H1 (cell line): ENCODE measurements around the gene INSM1. TPM values are rescaled to one million over a fixed set of nuclear protein-coding genes. Genes with fewer than 3 reads are reported as not detected.

ENCODE experiments used
- CTCF ChIA-PET: fragments of 300-600 bp; sonication (Branson Sonifier 250); formaldehyde crosslinking; loops from one replicate; lab custom pipeline; 2021; ENCODE audit not compliant: partially characterized antibody; lab: Charles Lee
- POLR2A ChIA-PET: fragments of 300-600 bp; sonication (Branson Sonifier 250); formaldehyde crosslinking; loops from one replicate; lab custom pipeline; 2021; ENCODE audit warnings: inconsistent platforms; ENCODE audit not compliant: partially characterized antibody; lab: Charles Lee
- DNase-seq, 2 experiments: peaks; one replicate each; pipeline versions ENCODE4 v3.0.0 to v3.0.0-alpha.2; 2010 to 2022; ENCODE audit warnings: low spot score in 2 of 2, low read depth in 1 of 2, mixed read lengths in 1 of 2
- FAIRE-seq: peaks from 2 replicates; lab custom pipeline; 2011; peaks lifted over from hg19 to GRCh38; lab: Jason Lieb, UNC
- H2AFZ ChIP-seq: 2 replicates; pipeline ENCODE4 v1.8.1; 2012; ENCODE audit warnings: low read length, inconsistent platforms
- H2AK5ac ChIP-seq: 2 replicates; pipeline ENCODE4 v1.6.1; 2013; ENCODE audit warnings: low read depth, low read length
- H2BK120ac ChIP-seq: replicated peaks from 2 replicates; pipeline ENCODE3; 2013; ENCODE audit warnings: low read depth, low read length, inconsistent platforms
- H2BK12ac ChIP-seq: 2 replicates; pipeline ENCODE4 v1.6.1; 2013; ENCODE audit warnings: low read depth, low read length
- H2BK15ac ChIP-seq: 2 replicates; pipeline ENCODE4 v1.6.1; 2013; ENCODE audit warnings: low read length
- H2BK20ac ChIP-seq: 2 replicates; pipeline ENCODE4 v1.6.1; 2013; ENCODE audit warnings: low read length
- H2BK5ac ChIP-seq: 2 replicates; pipeline ENCODE4 v1.6.1; 2013; ENCODE audit warnings: low read depth, low read length
- H3K14ac ChIP-seq: 2 replicates; pipeline ENCODE4 v1.6.1; 2013; ENCODE audit warnings: inconsistent platforms; ENCODE audit not compliant: insufficient read length
- H3K18ac ChIP-seq: 2 replicates; pipeline ENCODE4 v1.6.1; 2013; ENCODE audit warnings: low read length; ENCODE audit errors: extremely low read depth
- H3K23ac ChIP-seq: 2 replicates; pipeline ENCODE4 v1.6.1; 2013; ENCODE audit warnings: inconsistent platforms; ENCODE audit not compliant: insufficient read length
- H3K23me2 ChIP-seq: 2 replicates; pipeline ENCODE4 v1.6.1; 2013; ENCODE audit warnings: low read depth, low read length
- H3K27ac ChIP-seq: 2 replicates; pipeline ENCODE4 v1.6.1; 2011; ENCODE audit warnings: low read depth, low read length, inconsistent platforms
- H3K27me3 ChIP-seq, 4 experiments: replicated peaks in 1 of 4; 1 replicate in 1 of 4; 2 replicates in 3 of 4; pipeline versions ENCODE4 v1.6.1 to v1.8.1; 2011 to 2013; ENCODE audit warnings: low read length in 3 of 4, mild to moderate bottlenecking in 3 of 4, inconsistent platforms in 2 of 4, mixed read lengths in 2 of 4, moderate library complexity in 1 of 4; ENCODE audit not compliant: control insufficient read depth in 3 of 4, insufficient read depth in 3 of 4; ENCODE audit errors: extremely low read depth in 1 of 4
- H3K36me3 ChIP-seq, 4 experiments: 2 replicates each; pipeline versions ENCODE4 v1.6.1 to v1.8.1; 2011 to 2013; ENCODE audit warnings: mild to moderate bottlenecking in 4 of 4, low read length in 3 of 4, moderate library complexity in 2 of 4, control low read depth in 1 of 4, inconsistent platforms in 1 of 4; ENCODE audit not compliant: insufficient read depth in 4 of 4, control insufficient read depth in 2 of 4
- H3K4ac ChIP-seq: replicated peaks from 2 replicates; pipeline ENCODE3; 2013; ENCODE audit warnings: low read length, low read depth, mixed read lengths, inconsistent platforms; ENCODE audit not compliant: insufficient read length
- H3K4me1 ChIP-seq, 4 experiments: replicated peaks in 1 of 4; 1 replicate in 1 of 4; 2 replicates in 3 of 4; pipeline versions ENCODE4 v1.6.1 to v1.8.1; 2011 to 2013; ENCODE audit warnings: low read length in 3 of 4, inconsistent platforms in 2 of 4, mixed read lengths in 1 of 4; ENCODE audit not compliant: insufficient read depth in 4 of 4, control insufficient read depth in 3 of 4
- H3K4me2 ChIP-seq, 2 experiments: 2 replicates each; pipeline versions ENCODE4 v1.6.1 to v1.8.1; 2011 to 2013; ENCODE audit warnings: low read depth in 2 of 2, low read length in 2 of 2, control low read depth in 1 of 2, inconsistent platforms in 1 of 2, mild to moderate bottlenecking in 1 of 2; ENCODE audit not compliant: insufficient read depth in 1 of 2
- H3K4me3 ChIP-seq, 4 experiments: fragments of 200-600, 300-600 bp in 1 of 4; sonication (generic), shearing (Covaris generic), sonication (Bioruptor Twin) in 1 of 4; 2 replicates each; pipeline versions ENCODE4 v1.5.1 to v1.8.1; 2011 to 2016; ENCODE audit warnings: low read length in 4 of 4, low read depth in 3 of 4, control low read depth in 2 of 4, inconsistent platforms in 2 of 4, mild to moderate bottlenecking in 2 of 4, mixed read lengths in 1 of 4, moderate library complexity in 1 of 4; ENCODE audit not compliant: insufficient read depth in 2 of 4; ENCODE audit errors: extremely low read depth in 1 of 4
- H3K56ac ChIP-seq: replicated peaks from 2 replicates; pipeline ENCODE3; 2013; ENCODE audit warnings: low read depth, mild to moderate bottlenecking, mixed read lengths, low read length, inconsistent platforms; ENCODE audit not compliant: insufficient read length
- H3K79me1 ChIP-seq: 2 replicates; pipeline ENCODE4 v1.6.1; 2013; ENCODE audit warnings: low read depth, low read length, control low read depth
- H3K79me2 ChIP-seq, 2 experiments: 2 replicates each; pipeline versions ENCODE4 v1.6.1 to v1.8.1; 2012 to 2013; ENCODE audit warnings: low read length in 2 of 2, mild to moderate bottlenecking in 2 of 2, inconsistent platforms in 1 of 2; ENCODE audit not compliant: insufficient read depth in 2 of 2, control insufficient read depth in 1 of 2
- H3K9ac ChIP-seq, 4 experiments: replicated peaks in 1 of 4; 1 replicate in 1 of 4; 2 replicates in 3 of 4; pipeline versions ENCODE4 v1.6.1 to v1.8.1; 2011 to 2013; ENCODE audit warnings: low read depth in 3 of 4, low read length in 3 of 4, control low read depth in 2 of 4, mild to moderate bottlenecking in 2 of 4, moderate library complexity in 2 of 4, inconsistent platforms in 1 of 4; ENCODE audit errors: extremely low read depth in 1 of 4
- H3K9me3 ChIP-seq, 2 experiments: 2 replicates each; pipeline versions ENCODE4 v1.6.1 to v1.8.1; 2012 to 2013; ENCODE audit warnings: mild to moderate bottlenecking in 2 of 2, moderate library complexity in 2 of 2, control low read depth in 1 of 2, inconsistent platforms in 1 of 2, low read depth in 1 of 2, low read length in 1 of 2, mixed read lengths in 1 of 2; ENCODE audit not compliant: insufficient read depth in 2 of 2
- H4K20me1 ChIP-seq, 2 experiments: replicated peaks in 1 of 2; 2 replicates each; pipeline versions ENCODE3 to v1.8.1; 2011 to 2013; ENCODE audit warnings: inconsistent platforms in 2 of 2, low read length in 2 of 2, mild to moderate bottlenecking in 1 of 2; ENCODE audit not compliant: insufficient read depth in 2 of 2, control insufficient read depth in 1 of 2
- H4K5ac ChIP-seq: 2 replicates; pipeline ENCODE4 v1.6.1; 2013; ENCODE audit warnings: low read length, low read depth, mixed read lengths, inconsistent platforms; ENCODE audit not compliant: insufficient read length
- H4K8ac ChIP-seq: 2 replicates; pipeline ENCODE4 v1.8.0; 2013; ENCODE audit warnings: mild to moderate bottlenecking, moderate library complexity, low read length, inconsistent platforms; ENCODE audit not compliant: insufficient read depth; ENCODE audit errors: extremely low read depth
- H4K91ac ChIP-seq: replicated peaks from 2 replicates; pipeline ENCODE3; 2013; ENCODE audit warnings: low read length, mixed read lengths, inconsistent platforms; ENCODE audit not compliant: insufficient read length
- BCL11A ChIP-seq, 2 experiments: IDR thresholded peaks; one replicate each; pipeline ENCODE4 v1.6.1; 2011; ENCODE audit warnings: low read depth in 2 of 2, low read length in 2 of 2, mild to moderate bottlenecking in 2 of 2
- BRCA1 ChIP-seq: IDR thresholded peaks from 2 replicates; pipeline ENCODE4 v1.6.1; 2012; ENCODE audit warnings: low read depth, low read length, improper control_type of control experiment
- CBX8 ChIP-seq: fragments of 300-800, 300-1000 bp; sonication (generic); IDR thresholded peaks from 2 replicates; pipeline ENCODE4 v1.7.1; 2016; ENCODE audit warnings: low read depth, low read length, borderline replicate concordance
- CEBPB ChIP-seq: IDR thresholded peaks from 2 replicates; pipeline ENCODE4 v1.6.1; 2012; ENCODE audit warnings: low read depth, low read length
- CHD1 ChIP-seq: IDR thresholded peaks from 2 replicates; pipeline ENCODE4 v1.6.1; 2012; ENCODE audit warnings: low read depth, low read length, improper control_type of control experiment
- CHD2 ChIP-seq: IDR thresholded peaks from 2 replicates; pipeline ENCODE4 v1.6.1; 2012; ENCODE audit warnings: low read length, improper control_type of control experiment
- EGR1 ChIP-seq: IDR thresholded peaks from 2 replicates; pipeline ENCODE4 v1.6.1; 2011; ENCODE audit warnings: low read depth, low read length, borderline replicate concordance
- EZH2 ChIP-seq: fragments of 200-600 bp; sonication (generic); IDR thresholded peaks from 2 replicates; pipeline ENCODE4 v1.7.1; 2012; ENCODE audit warnings: low read depth, mild to moderate bottlenecking, moderate library complexity, low read length, inconsistent platforms; ENCODE audit not compliant: severe bottlenecking
- JUN ChIP-seq: IDR thresholded peaks from 2 replicates; pipeline ENCODE4 v1.6.1; 2011; ENCODE audit warnings: low read depth, mild to moderate bottlenecking, improper control_type of control experiment, low read length
- KDM4A ChIP-seq: IDR thresholded peaks from one replicate; pipeline ENCODE4 v1.7.1; 2012; ENCODE audit warnings: low read depth, mild to moderate bottlenecking, moderate library complexity, low read length, inconsistent platforms; ENCODE audit not compliant: severe bottlenecking
- MAX ChIP-seq: IDR thresholded peaks from 2 replicates; pipeline ENCODE4 v1.6.1; 2012; ENCODE audit warnings: inconsistent platforms
- RNF2 ChIP-seq: fragments of 200-900, 300-1000 bp; sonication (generic); IDR thresholded peaks from 2 replicates; pipeline ENCODE4 v1.7.1; 2016; ENCODE audit warnings: borderline replicate concordance, low read depth, mild to moderate bottlenecking, antibody characterized with exemption, low read length; ENCODE audit not compliant: poor library complexity, severe bottlenecking; ENCODE audit errors: missing control alignments
- SP4 ChIP-seq: IDR thresholded peaks from 2 replicates; pipeline ENCODE4 v1.6.1; 2012; ENCODE audit warnings: low read length, inconsistent platforms
- WGBS, 2 experiments: shearing (Covaris generic) in 1 of 2; methylation state at CpG; one replicate each; pipeline versions ENCODE4 v1.1.6 to v1.1.7; 2013 to 2015; ENCODE audit warnings: low lambda C conversion rate in 2 of 2, mixed read lengths in 2 of 2, inconsistent platforms in 1 of 2, low coverage in 1 of 2, missing lambda C conversion rate in 1 of 2; ENCODE audit not compliant: insufficient replicate concordance in 2 of 2, insufficient coverage in 1 of 2, insufficient read length in 1 of 2; ENCODE audit errors: extremely low coverage in 1 of 2, missing lambda C conversion rate in 1 of 2; 5-methylcytosine and 5-hydroxymethylcytosine counted together
- polyA plus RNA-seq, 7 experiments: library from polyadenylated mRNA; depleted of rRNA in 3 of 7; stranded (reverse) in 5 of 7; unstranded in 2 of 7; fragments of >200 nt in 5 of 7; fragments of 200-250 nt in 2 of 7; gene quantifications; 1 replicate in 5 of 7; 2 replicates in 1 of 7; 4 replicates in 1 of 7; pipeline versions ENCODE4 v1.2.1 to v1.2.3, GENCODE V29; 2011 to 2013; ENCODE audit warnings: missing spikeins in 2 of 7, mixed read lengths in 2 of 7
- total RNA-seq: library from RNA; stranded (reverse); fragmentation: NEBNext Ultra II Directional; extraction: Animal tissue kit (Norgen Biotek cat#: 25700); gene quantifications from 2 replicates; pipeline ENCODE4 v1.2.1, GENCODE V29; 2021
- TF ChIP-seq, protein P1 (sequence below): IDR thresholded peaks from 2 replicates; pipeline ENCODE4 v1.6.1; 2011; ENCODE audit warnings: low read depth, mild to moderate bottlenecking, low read length; ENCODE audit not compliant: insufficient read depth

Gene INSM1
- total and polyA plus RNA-seq, 2 of the 8 experiments (the other 6 are each of a cell fraction or from before 2014, with no cell fraction given) = 0.86 to 2.5 TPM

DNA sequence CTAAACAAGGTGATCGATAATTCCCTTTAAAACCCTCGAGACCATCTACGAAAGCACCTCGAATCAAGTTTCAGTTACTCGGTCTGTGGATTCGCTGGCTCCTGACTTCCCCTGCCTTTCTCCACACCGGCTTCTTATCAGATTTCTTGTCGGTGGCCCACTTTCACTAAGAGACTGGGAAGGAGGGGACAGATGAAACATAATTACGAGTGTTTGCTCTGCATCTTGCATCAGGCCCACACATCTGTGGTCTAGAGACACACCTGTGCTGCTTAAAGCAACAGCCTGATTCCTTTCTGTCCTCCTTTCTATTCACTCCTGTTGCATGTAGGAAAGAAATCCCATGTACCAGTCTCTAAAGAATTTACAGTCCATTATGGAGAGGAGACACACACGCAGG, 37.7 kb downstream of the INSM1 start:
- Histone ChIP-seq H3K9ac (no peak overlapping the region; a peak in 1 of 7 replicates), H3K18ac (no peak overlapping the region), H2BK12ac (no peak overlapping the region), H2BK20ac (no peak overlapping the region), H3K56ac (no peak overlapping the region), H2BK15ac (no peak overlapping the region), H3K36me3 (no peaks in the 10 kb centered on the region), H4K8ac (no peak overlapping the region), H3K4me1 (peaks cover 0 to 9% (median 5%) of the 10 kb centered on the region in 4 experiments; a peak in 3 of 7 replicates), H2BK5ac (no peak overlapping the region), H3K14ac (no peak overlapping the region), H3K23me2 (no peaks in the 10 kb centered on the region), H4K20me1 (no peaks in the 10 kb centered on the region), H3K9me3 (no peaks in the 10 kb centered on the region), H2BK120ac (no peak overlapping the region), H3K4me3 (no peak overlapping the region), H2AK5ac (no peak overlapping the region), H4K91ac (no peak overlapping the region), H3K79me2 (no peaks in the 10 kb centered on the region), H3K79me1 (no peaks in the 10 kb centered on the region), H4K5ac (no peak overlapping the region), H3K27me3 (no peaks in the 10 kb centered on the region), H3K27ac (no peak overlapping the region), H3K4ac (no peak overlapping the region), H3K23ac (no peak overlapping the region), H3K4me2 (no peak overlapping the region), H2AFZ (no peak overlapping the region)
- ChIA-PET CTCF (interaction anchor here (2.2 kb wide), 1 partner anchor 46 kb away, joined by 10 read pairs; no protein-coding TSS in a partner anchor), POLR2A (no interaction called here)
- DNase-seq (no peak), FAIRE-seq (no peak)
- WGBS, 2 experiments = 83% methylated on average over 10 of the region's 10 CpGs; no CpG with 5 or more reads in 1 of the 2 experiments
- no peak for TF ChIP-seq CHD2
- no peak for TF ChIP-seq BCL11A (IDR thresholded peaks at IDR 0.05; ENCODE audit: low read depth in 2 of 2, low read length in 2 of 2)
- TF ChIP-seq CHD1 = no peak
- no peak for TF ChIP-seq EZH2
- TF ChIP-seq CBX8 = no peak
- TF ChIP-seq CEBPB = no peak
- no peak for TF ChIP-seq KDM4A
- no peak for TF ChIP-seq SP4
- no peak for TF ChIP-seq EGR1
- TF ChIP-seq, protein P1, sequence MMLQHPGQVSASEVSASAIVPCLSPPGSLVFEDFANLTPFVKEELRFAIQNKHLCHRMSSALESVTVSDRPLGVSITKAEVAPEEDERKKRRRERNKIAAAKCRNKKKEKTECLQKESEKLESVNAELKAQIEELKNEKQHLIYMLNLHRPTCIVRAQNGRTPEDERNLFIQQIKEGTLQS = no peak
- TF ChIP-seq MAX = no peak
- no peak for TF ChIP-seq RNF2
- no peak for TF ChIP-seq JUN
- TF ChIP-seq BRCA1 = no peak
